Fibroblast of skin of right biceps (primary cell): Measurements from ENCODE around the gene SLCO4A1.

Source experiments
- DNase-seq: peaks from one replicate; pipeline ENCODE4 v3.0.0-alpha.2; 2013

Gene SLCO4A1

GRCh38 chr20:62606551-62607201 lies 35.6 kb upstream of the SLCO4A1 start:
- DNase-seq = no peak

- DNase-seq = no peak
Observed at GRCh38 chr20:62607366-62608217, 34.7 kb upstream of the SLCO4A1 start.

DNA sequence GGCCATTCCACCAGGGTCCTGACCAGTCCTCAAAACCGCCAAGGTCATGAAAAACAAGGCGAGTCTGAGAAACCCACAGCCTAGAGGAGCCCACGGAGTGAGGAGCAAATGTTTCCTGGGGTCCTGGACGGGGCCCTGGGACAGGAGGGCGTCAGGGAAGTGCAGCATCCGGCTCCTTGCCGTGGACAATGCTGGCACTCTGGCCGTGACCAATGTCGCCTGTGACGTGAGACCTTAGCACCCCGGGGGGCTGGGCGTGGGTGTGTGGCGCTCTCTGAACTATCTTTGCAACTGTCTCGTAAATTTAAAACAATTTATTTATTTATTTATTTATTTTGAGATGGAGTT lies 34.1 kb upstream of the SLCO4A1 start:
- DNase-seq = no peak

DNA sequence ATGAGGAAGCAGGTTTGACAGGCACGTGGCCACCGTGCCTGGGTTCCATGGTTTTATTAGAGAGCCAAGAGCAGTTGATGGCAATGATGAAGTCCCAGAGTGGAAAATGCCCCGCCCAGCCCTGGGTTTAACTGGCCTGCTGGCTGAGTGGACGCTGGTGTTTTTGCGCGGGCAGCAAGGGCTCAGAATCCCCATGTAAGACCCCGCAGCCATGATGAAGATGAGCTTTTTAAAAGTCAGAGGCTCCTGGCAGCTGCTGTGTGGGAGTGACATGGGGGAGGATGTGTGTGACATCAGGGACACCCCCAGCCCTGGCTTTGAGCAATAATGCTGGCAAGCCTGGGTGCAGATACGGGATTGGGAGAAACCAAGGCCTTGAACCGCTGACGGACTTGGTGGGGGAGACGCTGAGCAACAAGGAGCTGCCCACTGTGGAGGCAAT lies 33.0 kb upstream of the SLCO4A1 start:
- DNase-seq = no peak

DNA sequence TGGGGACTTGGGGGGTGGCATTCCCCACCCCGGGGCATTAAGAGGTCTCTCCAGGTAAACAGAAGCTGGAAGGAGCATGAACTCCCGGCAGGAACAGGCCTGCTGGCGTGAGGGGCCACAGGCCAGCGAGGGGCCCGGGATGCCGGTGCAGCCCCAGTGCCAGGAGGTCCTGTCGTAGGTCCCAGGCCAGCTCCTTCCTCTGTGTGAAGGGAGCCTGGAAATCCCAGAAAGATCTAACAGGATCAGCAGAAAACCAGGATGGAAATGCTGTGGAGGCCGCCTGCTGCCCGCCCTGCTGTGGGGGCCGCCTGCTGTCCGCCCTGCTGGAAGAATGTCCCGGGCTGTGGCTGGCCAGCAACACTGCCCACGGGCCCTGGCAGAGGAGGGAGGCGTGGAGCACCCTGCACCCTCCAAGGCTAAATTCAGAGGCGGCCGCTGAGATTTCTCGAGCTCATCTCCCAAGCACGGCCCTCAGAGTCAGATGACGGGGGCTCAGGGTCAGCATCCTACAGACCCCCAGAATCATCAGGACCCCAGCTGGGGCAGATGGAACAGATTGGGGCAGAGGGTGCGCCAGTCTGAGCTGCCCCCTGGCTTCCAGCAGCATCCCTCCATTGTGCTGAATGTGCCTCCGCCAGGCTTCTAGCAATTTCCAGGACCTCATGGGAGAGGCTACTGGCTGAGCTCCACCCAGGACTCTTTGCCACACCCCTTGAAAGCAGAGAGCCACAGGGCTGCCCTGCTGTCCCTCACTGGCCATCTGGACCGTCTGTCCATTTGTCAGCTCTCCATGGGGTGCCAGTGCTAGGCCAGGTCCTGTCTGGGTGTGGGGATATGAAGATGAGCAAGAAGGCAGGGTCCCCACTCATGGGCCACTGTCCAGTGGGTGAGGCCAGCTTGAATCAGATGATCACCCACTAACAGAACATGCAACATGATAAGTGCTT lies 32.2 kb upstream of the SLCO4A1 start:
- no peak for DNase-seq

- no peak for DNase-seq
Observed at GRCh38 chr20:62611012-62611411, 31.3 kb upstream of the SLCO4A1 start.

GRCh38 chr20:62611819-62612218 lies 30.5 kb upstream of the SLCO4A1 start:
- no peak for DNase-seq

GRCh38 chr20:62614085-62614960 lies 28.0 kb upstream of the SLCO4A1 start:
- DNase-seq = no peak

DNA sequence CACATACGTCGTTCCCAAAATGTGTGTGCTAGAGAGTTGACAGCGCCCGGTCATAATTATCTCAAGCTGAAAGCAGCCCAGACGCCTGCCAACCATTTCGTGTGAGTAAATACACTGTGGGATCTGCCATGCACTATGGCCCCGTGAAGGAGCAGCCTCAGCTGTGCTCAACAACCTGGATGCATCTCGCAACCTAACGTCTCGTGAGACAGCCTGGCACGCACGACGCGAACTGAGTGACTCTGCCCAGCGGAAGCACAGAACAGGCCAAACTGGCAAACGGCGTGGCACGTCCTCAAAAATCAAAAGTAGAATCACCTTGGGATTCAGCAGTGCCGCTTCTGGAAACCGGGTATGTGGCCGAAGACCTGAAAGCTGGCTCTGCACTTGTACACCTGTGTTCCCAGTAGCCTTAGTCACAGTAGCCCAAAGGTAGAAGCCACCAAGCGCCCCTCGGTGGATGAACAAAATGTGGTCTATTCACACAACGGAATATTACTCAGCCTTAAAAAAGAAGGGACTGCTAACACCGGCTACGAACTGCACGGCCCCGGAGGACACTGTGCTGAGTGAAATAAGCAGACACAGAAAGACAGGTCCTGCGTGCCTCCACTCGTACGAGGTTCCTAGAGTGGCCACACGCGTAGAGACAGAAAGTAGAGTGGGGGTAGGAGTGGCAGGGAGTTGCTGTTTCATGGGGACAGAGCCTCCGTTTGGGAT lies 27.2 kb upstream of the SLCO4A1 start:
- DNase-seq = no peak

- no peak for DNase-seq
Observed at GRCh38 chr20:62615750-62616251, 26.5 kb upstream of the SLCO4A1 start.

DNA sequence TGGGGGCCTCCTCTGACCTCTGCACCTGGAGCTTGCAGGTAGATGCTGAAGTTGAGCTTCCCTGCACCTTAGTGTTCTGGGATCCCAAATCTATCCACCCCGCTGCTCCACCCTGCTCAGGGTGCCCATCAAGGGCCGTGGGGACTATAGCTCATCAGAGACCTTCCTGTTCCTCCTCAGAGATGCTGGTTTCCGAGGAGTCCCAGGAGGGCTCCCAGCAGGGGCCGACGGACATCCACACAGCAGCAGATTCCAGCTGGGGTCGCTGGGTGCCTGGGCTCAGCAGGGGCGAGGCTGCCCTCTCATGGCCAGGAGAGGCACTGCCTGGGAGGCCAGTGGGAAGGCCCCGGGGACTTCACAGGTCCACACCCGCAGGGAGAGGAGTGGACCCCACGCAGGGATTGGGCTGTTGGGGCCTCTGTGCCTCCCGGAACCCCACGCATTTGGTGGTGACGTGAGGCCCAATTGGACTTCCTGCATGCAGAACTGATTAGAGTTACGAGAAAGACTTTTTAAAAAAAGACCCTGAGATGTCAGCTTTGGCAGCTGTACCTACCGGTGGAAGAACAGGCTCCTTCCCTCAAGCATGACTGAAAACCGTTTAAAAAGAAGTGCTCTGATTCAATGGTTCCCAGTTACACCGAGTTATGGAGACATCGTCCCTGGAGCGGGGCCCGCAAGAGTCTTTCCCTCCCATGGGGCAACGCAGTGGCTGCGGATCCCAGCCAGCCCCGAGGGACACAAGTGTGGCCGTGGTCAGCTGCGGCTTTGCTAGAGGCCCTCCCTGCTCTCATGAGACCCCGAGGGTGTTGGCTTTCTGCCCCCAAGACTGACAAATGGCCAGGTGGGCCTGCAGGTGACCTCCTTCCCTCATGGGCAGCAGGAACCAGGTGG lies 25.3 kb upstream of the SLCO4A1 start:
- DNase-seq = peak; percentile 37

GRCh38 chr20:62617711-62618483 lies 24.4 kb upstream of the SLCO4A1 start:
- no peak for DNase-seq

DNA sequence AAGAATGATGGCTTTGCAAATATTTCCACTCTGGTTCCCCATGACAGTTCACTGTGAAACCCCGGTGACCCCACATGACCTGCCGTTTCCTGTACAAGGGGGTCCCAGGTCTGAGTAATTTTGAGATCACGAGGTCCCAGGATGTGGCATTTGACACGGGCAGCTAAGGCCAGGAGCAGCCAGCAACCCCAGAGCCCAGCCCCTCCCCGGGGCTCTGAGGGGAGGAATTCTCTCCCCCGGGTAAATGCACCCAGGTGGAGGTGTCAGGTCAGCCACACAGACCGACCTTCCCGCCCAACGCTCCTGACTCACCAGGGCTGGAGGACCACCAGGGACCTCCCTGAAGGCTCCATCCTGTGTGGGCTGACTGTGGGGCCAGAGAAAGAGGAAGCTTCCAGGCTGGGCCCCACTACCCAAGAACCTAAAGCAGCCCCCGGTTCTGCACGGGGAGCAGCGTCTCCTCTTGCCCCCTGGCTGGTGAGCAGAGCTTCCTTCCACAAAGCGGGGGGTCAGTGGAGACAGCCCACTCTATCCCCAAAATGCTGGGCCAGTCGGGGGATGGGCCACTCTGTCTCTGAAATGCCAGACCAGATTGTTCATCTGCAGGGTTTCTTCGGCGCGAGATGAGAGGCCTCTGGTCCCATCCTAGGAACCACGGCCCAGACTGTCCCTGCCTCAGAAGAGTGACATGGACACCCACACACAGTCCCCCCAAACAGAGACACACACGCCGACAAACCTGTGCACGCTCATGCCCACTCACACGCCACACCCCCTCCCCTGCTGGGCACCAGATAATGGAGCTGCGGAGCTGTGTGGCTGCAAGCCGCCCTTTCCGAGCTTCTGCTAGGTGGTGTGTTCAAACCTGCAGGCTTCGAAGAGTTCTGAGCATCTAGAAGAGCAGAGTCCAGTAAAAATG lies 23.4 kb upstream of the SLCO4A1 start:
- DNase-seq = no peak

DNA sequence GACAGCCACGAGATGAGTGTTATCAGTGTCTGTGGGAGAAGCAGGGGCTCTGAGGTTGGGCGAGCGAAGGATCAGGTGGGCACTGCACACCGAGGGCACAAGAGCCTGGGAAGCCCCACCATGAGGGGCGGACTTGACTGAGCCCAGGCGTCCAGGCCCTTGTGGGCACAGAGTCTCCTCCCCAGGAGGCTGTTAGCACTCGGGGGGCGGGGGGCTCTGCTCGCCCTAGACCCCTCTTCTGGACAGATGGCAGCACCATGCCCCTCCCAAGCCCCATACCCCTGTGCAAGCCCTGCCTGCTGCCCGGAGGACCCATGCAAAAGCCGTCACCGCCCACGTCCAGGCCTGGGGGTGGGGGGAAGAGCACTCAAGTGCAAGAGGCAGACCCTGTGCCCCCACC lies 21.7 kb upstream of the SLCO4A1 start:
- no peak for DNase-seq

DNA sequence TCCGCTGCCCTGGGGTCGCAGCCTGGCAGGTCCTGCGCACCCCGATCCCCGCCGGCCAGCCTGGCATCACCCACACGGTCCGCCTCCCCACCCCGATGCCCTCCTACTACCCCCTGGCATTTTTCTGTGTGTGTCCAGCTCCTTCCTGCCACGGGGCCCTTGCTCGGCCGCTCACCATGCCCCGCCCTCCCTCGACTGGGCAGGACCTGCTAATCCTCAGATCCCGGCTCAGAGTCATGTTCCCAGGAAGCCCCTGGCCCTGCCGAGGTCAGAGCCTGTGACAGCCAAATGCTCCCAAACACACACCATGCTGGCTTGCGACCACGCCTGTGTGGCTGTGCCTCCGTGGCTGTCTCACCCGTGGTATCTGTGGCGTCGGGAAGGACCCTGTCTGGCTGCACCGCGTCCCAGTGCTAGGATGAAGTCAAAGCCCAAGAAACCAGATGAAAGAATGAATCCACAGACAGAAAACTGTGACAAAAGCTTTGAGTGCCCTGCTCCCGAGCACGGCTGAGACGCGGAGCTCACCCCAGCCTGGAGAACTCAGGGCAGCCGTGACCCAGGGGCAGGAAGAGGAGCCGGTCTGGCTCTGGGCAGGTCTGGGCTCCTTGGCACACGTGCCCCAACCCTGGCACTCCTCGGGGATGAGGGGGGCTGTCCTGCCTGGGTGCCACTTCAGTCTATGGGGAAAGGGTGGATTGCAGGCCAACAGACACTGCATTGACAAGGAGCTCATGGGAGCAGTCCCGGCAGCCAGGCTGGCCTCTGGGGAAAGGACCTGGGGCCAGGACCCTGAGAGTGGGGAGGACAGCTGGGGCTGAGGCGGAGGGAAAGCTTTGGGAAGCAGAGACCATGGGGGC lies 20.8 kb upstream of the SLCO4A1 start:
- no peak for DNase-seq

DNA sequence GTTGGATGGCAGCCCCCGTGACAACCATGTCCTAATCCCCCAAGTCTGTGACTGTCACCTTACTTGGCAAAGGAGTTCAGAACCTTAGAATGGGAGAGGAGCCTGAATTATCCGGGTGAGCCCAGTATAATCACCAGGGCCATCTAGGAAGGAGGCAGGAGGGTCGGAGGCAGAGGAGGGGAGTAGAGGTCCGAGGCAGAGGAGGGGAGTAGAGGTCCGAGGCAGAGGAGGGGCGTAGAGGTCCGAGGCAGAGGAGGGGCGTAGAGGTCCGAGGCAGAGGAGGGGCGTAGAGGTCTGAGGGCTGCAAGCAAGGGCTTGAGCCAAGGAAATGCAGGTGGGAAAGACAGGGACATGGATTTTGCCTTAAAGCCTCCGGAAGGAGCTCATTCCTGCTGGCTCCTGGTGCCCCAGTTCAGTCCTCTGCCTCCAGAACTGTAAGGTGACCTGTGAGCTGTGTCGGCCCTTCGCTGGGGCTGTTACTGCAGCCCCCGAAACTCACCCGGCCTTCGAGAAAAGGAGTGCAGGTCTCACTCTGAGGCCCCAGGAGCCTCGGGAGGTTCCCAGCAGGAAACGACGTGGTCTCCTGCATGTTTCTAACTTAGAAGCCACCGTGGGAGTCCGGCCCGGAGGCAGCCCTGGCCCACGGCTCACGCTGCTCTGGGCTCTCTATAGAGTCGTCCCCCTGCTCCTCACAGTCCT lies 20.0 kb upstream of the SLCO4A1 start:
- no peak for DNase-seq
